K562 (cell line): ENCODE results near the gene HNMT. TPM values are rescaled to one million over a fixed set of nuclear protein-coding genes. Genes with fewer than 3 reads are reported as not detected.

Experiments
- ATAC-seq: fragments of 200-7000 bp; cut with Tn5 transposase; 3 replicates; pipeline ENCODE4 v1.9.1; 2020; ENCODE audit warnings: moderate library complexity
- BruUV-seq: library from RNA; stranded (reverse); fragments of 400-500 nt; replicated peaks from 2 replicates; lab custom pipeline; 2021; lab: Mats Ljungman, UMichigan
- CTCF ChIA-PET: fragments of 300-600 bp; formaldehyde crosslinking; extraction: SDS; loops from one replicate; lab custom pipeline; 2021; ENCODE audit warnings: low intra/inter-chr PET ratio; lab: Yijun Ruan, JAX
- POLR2A ChIA-PET: fragments of 300-600, 350-650 bp; sonication (Branson Sonifier 250); formaldehyde crosslinking; extraction: SDS; loops from one replicate; lab custom pipeline; 2021; ENCODE audit warnings: antibody characterized with exemption, inconsistent platforms; lab: Yijun Ruan, JAX
- DNase-seq, 4 experiments: peaks; one replicate each; pipeline versions ENCODE4 v3.0.0 to v3.0.0-alpha.2; 2011 to 2018; ENCODE audit warnings: low spot score in 3 of 4, mixed read lengths in 3 of 4; ENCODE audit errors: extremely low read depth in 1 of 4
- FAIRE-seq: peaks from 2 replicates; lab custom pipeline; 2011; peaks lifted over from hg19 to GRCh38; lab: Jason Lieb, UNC
- H2AFZ ChIP-seq: 2 replicates; pipeline ENCODE4 v1.6.0; 2011; ENCODE audit warnings: low read depth, low read length, control low read depth, inconsistent platforms
- H3K27ac ChIP-seq: fragments of 200-600 bp; 3 replicates; pipeline ENCODE4 v1.8.0; 2011; ENCODE audit warnings: low read depth, mild to moderate bottlenecking, control low read depth, inconsistent platforms, low read length, moderate library complexity, mixed read lengths; ENCODE audit errors: extremely low read depth
- H3K27me3 ChIP-seq, 2 experiments: fragments of 300-600 bp in 1 of 2; 2 replicates in 1 of 2; 3 replicates in 1 of 2; pipeline versions ENCODE4 v1.6.0 to v1.8.0; 2011; ENCODE audit warnings: inconsistent platforms in 2 of 2, low read length in 2 of 2, mild to moderate bottlenecking in 1 of 2, mixed read lengths in 1 of 2, moderate library complexity in 1 of 2; ENCODE audit not compliant: control insufficient read depth in 2 of 2, insufficient read depth in 2 of 2
- H3K36me3 ChIP-seq: fragments of 300-600 bp; 3 replicates; pipeline ENCODE4 v1.8.0; 2011; ENCODE audit warnings: mild to moderate bottlenecking, low read length, inconsistent platforms; ENCODE audit not compliant: control insufficient read depth, insufficient read depth
- H3K4me1 ChIP-seq, 2 experiments: fragments of 200-600 bp in 1 of 2; replicated peaks in 1 of 2; 2 replicates in 1 of 2; 3 replicates in 1 of 2; pipeline versions ENCODE4 v1.5.1 to v1.8.0; 2011; ENCODE audit warnings: inconsistent platforms in 2 of 2, low read length in 2 of 2, mild to moderate bottlenecking in 1 of 2, mixed read lengths in 1 of 2, moderate library complexity in 1 of 2; ENCODE audit not compliant: control insufficient read depth in 2 of 2, insufficient read depth in 2 of 2
- H3K4me2 ChIP-seq: 2 replicates; pipeline ENCODE4 v1.6.1; 2011; ENCODE audit warnings: low read length, control low read depth, inconsistent platforms, mixed read lengths; ENCODE audit not compliant: insufficient read depth
- H3K4me3 ChIP-seq: fragments of 200-600 bp; sonication (generic), shearing (Covaris generic); 2 replicates; pipeline ENCODE4 v1.5.1; 2016; ENCODE audit warnings: control low read depth, inconsistent platforms
- H3K79me2 ChIP-seq: fragments of 200-600 bp; 3 replicates; pipeline ENCODE4 v1.8.0; 2011; ENCODE audit warnings: low read length, inconsistent platforms; ENCODE audit not compliant: control insufficient read depth, insufficient read depth
- H3K9ac ChIP-seq, 2 experiments: 2 replicates each; pipeline versions ENCODE4 v1.6.0 to v1.6.1; 2011; ENCODE audit warnings: low read depth in 2 of 2, low read length in 2 of 2, control low read depth in 1 of 2, inconsistent platforms in 1 of 2, mild to moderate bottlenecking in 1 of 2, mixed read lengths in 1 of 2; ENCODE audit not compliant: insufficient read depth in 1 of 2
- H3K9me1 ChIP-seq: one replicate; pipeline ENCODE4 v1.6.0; 2011; ENCODE audit warnings: inconsistent platforms, mild to moderate bottlenecking, low read length, moderate library complexity; ENCODE audit not compliant: control insufficient read depth, insufficient read depth
- H3K9me3 ChIP-seq: replicated peaks from 2 replicates; pipeline ENCODE4 v1.5.1; 2011; ENCODE audit warnings: low read depth, low read length, inconsistent platforms; ENCODE audit not compliant: control insufficient read depth, insufficient read depth
- H4K20me1 ChIP-seq: replicated peaks from 2 replicates; pipeline ENCODE4 v1.6.1; 2011; ENCODE audit warnings: low read length, inconsistent platforms, mixed read lengths; ENCODE audit not compliant: control insufficient read depth, insufficient read depth
- C11orf30 ChIP-seq: fragments of 450-650 bp; IDR thresholded peaks from 2 replicates; pipeline ENCODE4 v1.6.1; 2016; ENCODE audit warnings: low read depth, mild to moderate bottlenecking
- MAFG ChIP-seq: fragments of 450-650 bp; conservative IDR thresholded peaks from 2 replicates; pipeline ENCODE4 v1.6.1; 2016; ENCODE audit warnings: missing genetic modification characterization, missing compliant biosample characterization
- MECOM ChIP-seq: fragments of 250-450 bp; sonication (Bioruptor Pico); IDR thresholded peaks from 2 replicates; pipeline ENCODE4 v1.8.0; 2022; ENCODE audit warnings: inconsistent platforms
- NFE2 ChIP-seq: IDR thresholded peaks from 2 replicates; pipeline ENCODE4 v1.6.1; 2014; ENCODE audit warnings: antibody characterized with exemption, low read depth
- TRIM24 ChIP-seq, 2 experiments: fragments of 450-650 bp; IDR thresholded peaks; 2 replicates each; pipeline ENCODE4 v1.6.1; 2016
- ZNF316 ChIP-seq: fragments of 450-650 bp; IDR thresholded peaks from 2 replicates; pipeline ENCODE4 v1.6.1; 2016
- ZNF561 ChIP-seq: fragments of 450-650 bp; formaldehyde crosslinking; conservative IDR thresholded peaks from 2 replicates; pipeline ENCODE4 v1.4.0; 2020; ENCODE audit warnings: mild to moderate bottlenecking, moderate library complexity
- WGBS: fragments of 100-300 bp; shearing (Covaris generic); methylation state at CpG from one replicate; pipeline ENCODE4 v1.1.6; 2016; ENCODE audit warnings: low coverage, mixed read lengths; ENCODE audit not compliant: insufficient coverage; ENCODE audit errors: missing lambda C conversion rate; 5-methylcytosine and 5-hydroxymethylcytosine counted together
- in situ Hi-C: fragments of 300-500 bp; cut with MboI; formaldehyde crosslinking; loops from 4 replicates; pipeline ENCODE4 v1.15.0; 2018; ENCODE audit warnings: inconsistent platforms, mixed read lengths
- intact Hi-C: fragments of 100-400 bp; cut with micrococcal nuclease; formaldehyde crosslinking; loops from 2 replicates; pipeline ENCODE4 v1.14.2; 2022
- polyA plus RNA-seq, 8 experiments: library from polyadenylated mRNA; depleted of rRNA in 4 of 8; stranded (reverse) in 5 of 8; unstranded in 3 of 8; fragments of >200 nt; fragmentation: Nextera tagmentation in 2 of 8; fragmentation: Illumina TruSeq in 1 of 8; extraction: Ambion mirVana in 2 of 8; extraction: Trizol in 1 of 8; gene quantifications; 2 replicates each; pipeline versions ENCODE4 v1.2.1 to v1.2.3, GENCODE V29; 2011 to 2014; ENCODE audit warnings: inconsistent platforms in 1 of 8, missing spikeins in 1 of 8
- total RNA-seq, 7 experiments: library from RNA; depleted of rRNA in 6 of 7; stranded (reverse); fragments of >200 nt in 6 of 7; fragmentation: Illumina TruSeq in 2 of 7; extraction: Trizol in 2 of 7; gene quantifications; 2 replicates each; pipeline versions ENCODE4 v1.2.1 to v1.2.3, GENCODE V29; 2011 to 2021; ENCODE audit warnings: low replicate concordance in 1 of 7
- TF ChIP-seq, protein P1 (sequence below): fragments of 450-650 bp; IDR thresholded peaks from 2 replicates; pipeline ENCODE4 v1.6.1; 2016; ENCODE audit warnings: mild to moderate bottlenecking

The HNMT gene
- total and polyA plus RNA-seq, 9 of the 15 experiments (the other 6 are each of a cell fraction or from before 2014, with no cell fraction given) = 3.1 to 10.9 (median 5.3) TPM

DNA sequence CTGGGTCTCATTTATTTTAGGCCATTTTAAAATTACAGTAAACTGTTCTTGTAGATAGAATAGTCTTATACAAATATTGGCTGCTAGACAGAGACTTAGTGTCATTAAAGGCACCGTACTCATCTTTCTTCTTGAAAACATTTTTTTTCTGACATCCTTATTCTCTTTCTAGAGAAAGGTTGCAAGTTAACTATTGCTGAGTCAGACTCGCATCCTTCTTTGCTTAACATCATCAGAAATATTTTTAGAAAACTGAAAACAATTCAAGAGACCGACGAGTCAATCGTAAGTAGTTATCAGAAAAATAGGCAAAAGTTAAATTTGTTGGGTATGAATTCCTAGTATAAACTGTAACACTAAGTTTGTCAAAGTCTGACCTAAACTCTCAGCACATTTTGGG, 72.2 kb downstream of the HNMT start:
- Histone ChIP-seq H3K4me3 (no peak overlapping the region), H3K36me3 (no peaks in the 10 kb centered on the region), H3K27me3 (no peaks in the 10 kb centered on the region), H3K27ac (no peak overlapping the region), H3K9ac (no peak overlapping the region), H3K9me1 (no peaks in the 10 kb centered on the region), H2AFZ (no peak overlapping the region), H3K9me3 (no peaks in the 10 kb centered on the region), H4K20me1 (no peaks in the 10 kb centered on the region), H3K4me1 (peaks cover 0 to 3% of the 10 kb centered on the region in 2 experiments; a peak in 1 of 5 replicates), H3K4me2 (no peak overlapping the region), H3K79me2 (no peaks in the 10 kb centered on the region)
- ATAC-seq = no peak
- in situ Hi-C loops (no loop called here), intact Hi-C loops (no loop called here)
- CTCF ChIA-PET = no interaction called here
- no peak for DNase-seq
- TF ChIP-seq ZNF316 (peak; percentile 53; the same call in 1 of the 2 replicates), MAFG (tag) (0 out of 2 replicates have a peak, but pooled peaks have one; percentile 24), TRIM24 (IDR thresholded peaks at IDR 0.05) (no peak), NFE2 (0 out of 2 replicates have a peak, but pooled peaks have one; percentile 4), ZNF561 (CRISPR knock-in tag) (no peak), C11orf30 (peak; percentile 60), MECOM (no peak)
- TF ChIP-seq, protein P1, sequence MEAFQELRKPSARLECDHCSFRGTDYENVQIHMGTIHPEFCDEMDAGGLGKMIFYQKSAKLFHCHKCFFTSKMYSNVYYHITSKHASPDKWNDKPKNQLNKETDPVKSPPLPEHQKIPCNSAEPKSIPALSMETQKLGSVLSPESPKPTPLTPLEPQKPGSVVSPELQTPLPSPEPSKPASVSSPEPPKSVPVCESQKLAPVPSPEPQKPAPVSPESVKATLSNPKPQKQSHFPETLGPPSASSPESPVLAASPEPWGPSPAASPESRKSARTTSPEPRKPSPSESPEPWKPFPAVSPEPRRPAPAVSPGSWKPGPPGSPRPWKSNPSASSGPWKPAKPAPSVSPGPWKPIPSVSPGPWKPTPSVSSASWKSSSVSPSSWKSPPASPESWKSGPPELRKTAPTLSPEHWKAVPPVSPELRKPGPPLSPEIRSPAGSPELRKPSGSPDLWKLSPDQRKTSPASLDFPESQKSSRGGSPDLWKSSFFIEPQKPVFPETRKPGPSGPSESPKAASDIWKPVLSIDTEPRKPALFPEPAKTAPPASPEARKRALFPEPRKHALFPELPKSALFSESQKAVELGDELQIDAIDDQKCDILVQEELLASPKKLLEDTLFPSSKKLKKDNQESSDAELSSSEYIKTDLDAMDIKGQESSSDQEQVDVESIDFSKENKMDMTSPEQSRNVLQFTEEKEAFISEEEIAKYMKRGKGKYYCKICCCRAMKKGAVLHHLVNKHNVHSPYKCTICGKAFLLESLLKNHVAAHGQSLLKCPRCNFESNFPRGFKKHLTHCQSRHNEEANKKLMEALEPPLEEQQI = no peak
- WGBS = 52% methylated on average over 5 of the region's 5 CpGs
- FAIRE-seq = no peak
- POLR2A ChIA-PET = interaction anchor here (1.5 kb wide), 1 partner anchor 12 kb away, joined by 5 read pairs; no protein-coding TSS in a partner anchor
- BruUV-seq = no TSS peak
